ENCODE data around the gene CUX1.

CUX1 gene

GRCh38 chr7:101858437-101859385 lies 41.3 kb downstream of the CUX1 start:
- ATAC-seq = no peak
- TF ChIP-seq ZFP3 (CRISPR knock-in tag; IDR thresholded peaks at IDR 0.05) (no peak), PATZ1 (CRISPR knock-in tag; IDR thresholded peaks at IDR 0.05; ENCODE audit: borderline replicate concordance) (no peak), POU6F1 (CRISPR knock-in tag; IDR thresholded peaks at IDR 0.05; ENCODE audit: borderline replicate concordance, low read depth) (no peak), ZFP30 (CRISPR knock-in tag; IDR thresholded peaks at IDR 0.05) (no peak), SNAI2 (CRISPR knock-in tag; IDR thresholded peaks at IDR 0.05) (no peak), OSR1 (CRISPR knock-in tag; IDR thresholded peaks at IDR 0.05) (no peak), TOX (CRISPR knock-in tag; IDR thresholded peaks at IDR 0.05; ENCODE audit: borderline replicate concordance) (no peak), ZNF565 (CRISPR knock-in tag; conservative IDR thresholded peaks at IDR 0.05; ENCODE audit: low read depth) (no peak), TCF4 (CRISPR knock-in tag; IDR thresholded peaks at IDR 0.05; ENCODE audit: borderline replicate concordance) (no peak), ZNF8 (CRISPR knock-in tag; IDR thresholded peaks at IDR 0.05) (no peak), ZNF70 (CRISPR knock-in tag; IDR thresholded peaks at IDR 0.05) (no peak), RARB (CRISPR knock-in tag; IDR thresholded peaks at IDR 0.05) (no peak), CSRNP3 (CRISPR knock-in tag; IDR thresholded peaks at IDR 0.05) (no peak), ESRRG (CRISPR knock-in tag; IDR thresholded peaks at IDR 0.05) (no peak)

- ATAC-seq = no peak
- no peak for TF ChIP-seq CSDC2 (CRISPR knock-in tag; IDR thresholded peaks at IDR 0.05)
- no peak for TF ChIP-seq PATZ1 (CRISPR knock-in tag; IDR thresholded peaks at IDR 0.05; ENCODE audit: borderline replicate concordance)
- no peak for TF ChIP-seq RARB (CRISPR knock-in tag; IDR thresholded peaks at IDR 0.05)
- no peak for TF ChIP-seq ZFP30 (CRISPR knock-in tag; IDR thresholded peaks at IDR 0.05)
- TF ChIP-seq TSHZ2 (CRISPR knock-in tag; IDR thresholded peaks at IDR 0.05) = no peak
- TF ChIP-seq ZC3H10 (CRISPR knock-in tag; IDR thresholded peaks at IDR 0.05) = no peak
- no peak for TF ChIP-seq BACH2 (CRISPR knock-in tag; IDR thresholded peaks at IDR 0.05; ENCODE audit: borderline replicate concordance)
- no peak for TF ChIP-seq ZNF70 (CRISPR knock-in tag; IDR thresholded peaks at IDR 0.05)
- no peak for TF ChIP-seq CREB5 (CRISPR knock-in tag; IDR thresholded peaks at IDR 0.05; ENCODE audit: low read depth)
- TF ChIP-seq SNAI2 (CRISPR knock-in tag; IDR thresholded peaks at IDR 0.05) = no peak
These were observed 42.1 kb downstream of the CUX1 start for GRCh38 chr7:101859411-101860106.

Data from SK-N-SH treated with all-trans-retinoic acid at 6 μM for 48 hours (cell line).